Measurements from ENCODE around the gene OR8B3.
A peak's percentile ranks its signal among the peaks of the same experiment; 100 is the strongest.
"Not testable (repeated sequence)": the region's sequence is repeated elsewhere in the genome, so short reads cannot be mapped to it uniquely, and the experiment has no call there.

The OR8B3 gene, protein sequence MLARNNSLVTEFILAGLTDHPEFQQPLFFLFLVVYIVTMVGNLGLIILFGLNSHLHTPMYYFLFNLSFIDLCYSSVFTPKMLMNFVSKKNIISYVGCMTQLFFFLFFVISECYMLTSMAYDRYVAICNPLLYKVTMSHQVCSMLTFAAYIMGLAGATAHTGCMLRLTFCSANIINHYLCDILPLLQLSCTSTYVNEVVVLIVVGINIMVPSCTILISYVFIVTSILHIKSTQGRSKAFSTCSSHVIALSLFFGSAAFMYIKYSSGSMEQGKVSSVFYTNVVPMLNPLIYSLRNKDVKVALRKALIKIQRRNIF

GRCh38 chr11:124398924-124399323 is at the start of gene OR8B3:
TSS of gene OR8B3 (minus strand) at chr11:124399024. CDS start at chr11:124397351, 1,673 bp downstream.
- DNase-seq = no peak

DNA sequence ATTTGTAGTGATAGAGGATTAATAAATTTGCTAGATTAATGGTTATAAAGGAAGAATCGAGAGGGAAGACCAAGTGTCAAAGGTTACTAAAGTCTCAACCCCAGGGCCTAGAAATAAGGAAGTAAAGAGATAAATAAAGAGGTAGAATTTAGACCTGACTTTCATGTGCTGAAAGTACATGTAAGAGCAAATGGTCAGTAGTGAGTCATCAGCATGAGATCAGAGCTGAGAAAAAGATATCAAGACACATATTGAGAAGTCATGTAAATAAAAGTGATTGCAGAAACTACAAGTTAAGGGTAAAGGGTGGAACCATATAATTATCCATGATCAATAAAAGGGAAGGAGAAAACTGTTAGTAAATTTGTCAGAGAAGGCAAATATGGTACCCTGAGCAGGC is 48.1 kb upstream of the OR8B3 start:
- DNase-seq = no peak

DNA sequence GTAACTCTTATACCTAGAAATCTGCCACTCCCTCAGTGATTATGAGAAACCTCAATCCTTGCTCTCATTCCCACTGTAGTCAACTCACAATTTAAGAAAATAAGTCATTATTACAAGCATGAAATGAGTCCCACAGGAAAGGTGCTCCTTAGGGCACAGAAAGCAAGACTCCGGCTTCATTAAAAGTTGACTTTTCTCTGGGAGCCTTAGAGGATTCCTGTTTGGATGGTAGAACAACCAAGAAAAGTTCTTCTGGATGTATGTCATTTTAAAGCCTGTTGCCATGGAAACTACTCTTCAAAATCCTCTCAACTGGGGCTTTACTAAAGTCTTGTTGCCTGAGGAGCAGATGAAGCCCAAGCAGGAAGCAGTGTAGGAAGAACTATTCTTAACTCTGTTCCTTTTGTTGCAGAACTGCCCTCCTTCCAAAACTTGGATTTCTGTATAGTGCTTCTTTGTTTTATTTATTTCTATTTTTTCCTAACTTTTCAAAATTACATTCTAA is 46.9 kb upstream of the OR8B3 start, which contains the start of gene OR8B8:
Gene OR8B8, minus strand, starts transcription at position 51 of the 505 bp plus-strand sequence. CDS start 4,611 bp downstream, outside the sequence.
- no peak for DNase-seq

GRCh38 chr11:124442847-124443246 is 44.0 kb upstream of the OR8B3 start:
- no peak for DNase-seq

DNA sequence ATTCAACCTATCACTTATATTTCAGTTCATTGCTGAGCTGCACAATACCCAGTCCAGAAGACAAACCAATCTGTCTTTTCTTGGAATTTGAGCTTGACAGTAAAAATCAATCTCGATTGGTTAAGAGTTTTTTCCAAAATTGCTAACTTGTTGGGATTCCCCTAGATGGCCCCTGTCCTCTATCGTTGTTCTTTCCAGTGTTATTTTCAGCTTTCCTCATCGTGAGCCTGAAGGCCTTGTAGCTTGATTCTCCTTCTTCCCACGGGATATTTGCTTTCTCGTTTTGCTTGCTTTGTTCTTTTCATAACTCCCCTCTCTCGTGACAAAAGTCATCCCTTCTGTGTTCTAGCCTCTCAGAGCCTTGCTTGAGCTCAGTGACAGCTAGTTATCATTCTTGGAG is 43.6 kb upstream of the OR8B3 start:
- DNase-seq = no peak

- no peak for DNase-seq
Observed at GRCh38 chr11:124441519-124441918, 42.7 kb upstream of the OR8B3 start.

GRCh38 chr11:124441081-124441480 is 42.3 kb upstream of the OR8B3 start:
- DNase-seq = no peak

- no peak for DNase-seq
Observed at GRCh38 chr11:124440608-124441007, 41.8 kb upstream of the OR8B3 start.

DNA sequence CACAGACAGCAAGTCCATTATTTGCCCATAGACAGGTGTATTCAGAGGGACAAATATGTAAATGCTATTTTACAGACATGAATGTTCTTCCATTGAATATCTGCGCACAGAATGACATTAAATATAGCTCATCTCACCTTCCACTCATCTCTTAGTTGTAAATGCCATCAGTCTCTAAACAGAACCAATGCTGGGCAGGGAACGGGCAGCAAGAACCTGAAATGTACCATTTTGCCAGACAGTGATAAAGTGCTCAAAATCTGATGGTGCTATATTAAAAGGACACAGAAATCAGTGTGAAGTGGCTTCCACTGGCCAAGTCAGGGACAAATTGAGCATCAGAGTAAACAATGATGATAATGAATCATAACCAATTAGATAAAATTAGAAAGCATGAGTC is 35.9 kb upstream of the OR8B3 start:
- no peak for DNase-seq

GRCh38 chr11:124429599-124429998 is 30.8 kb upstream of the OR8B3 start:
- DNase-seq = no peak

DNA sequence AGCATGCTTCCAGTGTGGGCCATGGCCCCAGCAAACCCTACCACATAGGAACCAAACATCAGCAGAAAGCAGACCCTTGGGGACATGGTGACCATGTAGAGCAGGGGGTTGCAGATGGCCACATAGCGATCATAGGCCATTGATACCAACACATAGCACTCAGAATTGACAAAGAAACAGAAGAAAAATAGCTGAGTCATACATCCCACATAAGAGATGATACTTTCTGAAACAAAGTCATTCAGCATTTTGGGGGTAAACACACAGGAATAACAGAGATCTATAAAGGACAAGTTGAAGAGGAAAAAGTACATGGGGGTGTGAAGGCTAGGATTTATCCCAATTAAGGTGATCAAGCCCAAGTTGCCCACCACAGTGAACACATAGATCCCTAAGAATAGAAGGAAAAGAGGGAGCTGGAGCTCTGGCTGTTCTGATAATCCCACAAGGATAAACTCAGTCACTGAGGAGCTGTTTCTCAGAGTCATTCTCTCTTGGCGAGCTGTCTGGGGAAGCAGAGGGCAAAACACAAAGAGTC is 25.6 kb upstream of the OR8B3 start, which contains the start of gene OR8B4:
Gene OR8B4, minus strand, starts transcription at position 488 of the 538 bp plus-strand sequence. Its CDS starts 0 bp downstream, at position 488.
- DNase-seq = no peak

- no peak for DNase-seq
Observed at GRCh38 chr11:124421043-124421442, 22.2 kb upstream of the OR8B3 start.

GRCh38 chr11:124415356-124415923 is 16.6 kb upstream of the OR8B3 start:
- DNase-seq = no peak

DNA sequence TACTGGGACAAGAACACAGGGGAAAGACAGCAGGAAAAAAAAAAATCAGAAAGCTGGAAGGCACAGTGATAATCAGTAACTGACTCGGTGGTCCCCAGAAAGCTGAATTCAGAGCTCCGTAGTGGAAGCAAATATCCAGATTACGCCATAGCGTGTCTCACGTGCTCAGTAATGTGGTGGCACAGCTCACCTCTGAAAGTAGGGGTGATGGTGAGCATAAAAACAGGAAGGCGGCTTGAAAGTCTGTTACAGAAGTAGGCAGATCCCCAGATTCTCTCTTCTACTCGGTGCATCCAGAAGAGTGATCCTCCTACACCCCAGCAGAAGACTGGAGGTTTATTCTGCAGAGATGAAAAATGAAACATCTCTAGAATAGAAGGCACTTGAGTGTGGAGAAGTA is 11.1 kb upstream of the OR8B3 start:
- no peak for DNase-seq

DNA sequence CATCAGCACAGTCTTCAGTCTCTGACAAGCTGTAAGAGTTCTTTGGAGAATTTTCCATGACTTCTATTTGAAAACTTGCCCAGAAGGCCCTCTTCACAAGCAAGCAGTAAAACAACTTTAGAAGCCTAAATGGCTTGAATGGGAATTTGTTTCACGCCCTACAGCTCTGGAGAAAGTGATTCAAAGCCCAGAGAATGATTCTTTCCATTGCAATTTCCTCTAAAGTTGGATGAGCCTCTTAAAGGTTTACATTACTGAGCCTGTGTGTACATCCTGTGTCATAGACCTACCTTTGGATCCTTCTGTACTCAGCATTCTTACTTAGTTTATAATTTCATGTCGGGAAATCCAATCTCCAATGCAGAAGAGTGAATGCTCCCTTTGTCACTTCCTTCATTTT is 6.8 kb upstream of the OR8B3 start:
- DNase-seq = no peak

GRCh38 chr11:124403186-124403585 is 4.4 kb upstream of the OR8B3 start:
- not testable (repeated sequence) for DNase-seq

DNA sequence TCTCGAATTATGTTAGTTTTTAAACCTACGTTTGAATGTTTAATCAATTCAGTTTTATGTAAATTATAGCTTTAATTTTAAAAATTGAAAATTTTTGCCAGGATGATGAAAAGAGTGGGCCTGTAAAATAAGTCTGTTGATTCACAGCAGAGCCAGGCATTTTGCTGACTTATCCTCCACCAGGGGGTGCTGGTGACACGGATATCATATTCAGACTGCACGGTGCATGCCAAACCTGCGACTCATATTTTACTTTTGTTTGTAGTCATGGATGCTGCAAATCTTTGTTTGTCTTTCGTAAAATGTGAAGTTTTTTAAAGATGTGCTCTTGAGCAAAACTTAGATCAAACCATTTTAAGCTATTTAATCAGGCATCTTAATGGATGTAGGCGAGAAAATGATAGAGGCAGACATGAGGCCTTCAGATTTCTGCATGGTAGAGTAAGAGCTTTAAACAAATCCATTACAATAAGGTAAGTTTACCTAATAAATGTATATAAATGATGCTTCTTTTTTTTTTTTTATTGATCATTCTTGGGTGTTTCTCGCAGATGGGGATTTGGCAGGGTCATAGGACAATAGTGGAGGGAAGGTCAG is 3.6 kb upstream of the OR8B3 start:
- DNase-seq = peak; percentile 53

GRCh38 chr11:124396847-124397246 is 2.0 kb downstream of the OR8B3 start:
- DNase-seq = not testable (repeated sequence)

DNA sequence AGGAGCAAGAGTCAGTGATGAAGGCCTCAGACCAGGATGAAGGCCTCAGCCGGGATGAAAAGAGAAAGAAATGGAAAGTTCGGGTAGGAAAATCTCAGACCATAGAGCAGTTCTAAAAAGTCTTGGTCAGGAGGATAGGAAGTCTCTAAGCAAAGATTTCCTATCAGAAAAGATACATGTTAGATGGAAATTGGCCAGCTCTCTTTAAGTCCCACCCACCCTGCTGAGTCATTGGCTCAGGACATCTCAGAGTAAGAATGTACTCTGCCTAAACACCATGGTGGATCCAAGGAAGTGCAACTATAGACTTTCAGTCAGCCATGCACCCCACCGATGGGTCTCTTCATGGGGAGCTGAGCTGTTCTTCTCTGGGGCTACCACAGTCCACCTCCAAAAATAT is 4.4 kb downstream of the OR8B3 start:
- DNase-seq = no peak

GRCh38 chr11:124384399-124384798 is 14.4 kb downstream of the OR8B3 start, which contains the start of gene OR8B2:
TSS of gene OR8B2 (minus strand) at chr11:124384499. CDS start at chr11:124383343, 1,156 bp downstream.
- DNase-seq = no peak

DNA sequence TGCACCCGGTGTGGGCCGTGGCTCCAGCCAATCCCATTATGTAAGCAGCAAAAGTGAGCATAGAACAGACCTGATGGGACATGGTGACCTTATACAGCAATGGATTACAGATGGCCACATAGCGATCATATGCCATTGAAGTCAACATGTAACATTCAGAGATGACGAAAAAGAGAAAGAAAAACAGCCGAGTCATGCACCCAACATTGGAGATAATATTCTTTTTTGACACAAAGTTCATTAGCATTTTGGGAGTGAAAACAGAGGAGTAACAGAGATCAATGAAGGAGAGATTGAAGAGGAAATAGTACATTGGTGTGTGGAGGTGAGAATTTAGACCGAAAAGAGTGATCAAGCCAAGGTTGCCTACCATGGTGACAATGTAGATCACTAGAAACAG is 16.0 kb downstream of the OR8B3 start:
- DNase-seq = not testable (repeated sequence)

GRCh38 chr11:124380585-124380984 is 18.2 kb downstream of the OR8B3 start:
- no peak for DNase-seq

DNA sequence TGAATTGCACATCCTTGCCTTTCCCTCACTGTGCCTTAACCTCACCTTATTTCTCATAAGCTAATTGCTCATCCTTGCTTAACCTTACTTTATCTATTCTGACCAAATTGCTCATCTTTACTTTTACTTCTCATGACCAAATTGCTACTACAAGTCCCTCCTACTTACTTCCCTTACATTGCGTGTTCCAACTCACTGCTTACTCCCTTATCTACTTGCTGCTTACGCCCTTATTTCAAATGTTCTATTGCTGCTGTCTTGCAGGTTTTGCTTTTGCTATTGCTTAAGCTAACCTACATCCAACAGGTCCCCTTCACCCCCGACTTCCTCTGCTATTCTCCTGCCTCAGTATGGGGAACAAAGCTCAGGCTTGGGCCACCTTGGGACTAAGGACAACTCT is 22.5 kb downstream of the OR8B3 start:
- no peak for DNase-seq

Measured in femur (tissue), 1 donor.